ENCODE data around the gene SSR4.
"Not testable (repeated sequence)": the region's sequence is repeated elsewhere in the genome, so short reads cannot be mapped to it uniquely, and the experiment has no call there.

SSR4 gene

GRCh38 chrX:153803211-153804099 is 9.0 kb downstream of the SSR4 start:
- H3K27me3 Mint-ChIP-seq = no peaks in the 10 kb centered on the region
- H3K4me1 Mint-ChIP-seq (ENCODE audit: low read depth) = no peaks in the 10 kb centered on the region
- no peaks in the 10 kb centered on the region for H3K9me3 Mint-ChIP-seq (ENCODE audit: low read depth)
- no peaks in the 10 kb centered on the region for H3K36me3 Mint-ChIP-seq
- H3K4me3 Mint-ChIP-seq = no peak overlapping the region
- no peak overlapping the region for H3K27ac Mint-ChIP-seq

DNA sequence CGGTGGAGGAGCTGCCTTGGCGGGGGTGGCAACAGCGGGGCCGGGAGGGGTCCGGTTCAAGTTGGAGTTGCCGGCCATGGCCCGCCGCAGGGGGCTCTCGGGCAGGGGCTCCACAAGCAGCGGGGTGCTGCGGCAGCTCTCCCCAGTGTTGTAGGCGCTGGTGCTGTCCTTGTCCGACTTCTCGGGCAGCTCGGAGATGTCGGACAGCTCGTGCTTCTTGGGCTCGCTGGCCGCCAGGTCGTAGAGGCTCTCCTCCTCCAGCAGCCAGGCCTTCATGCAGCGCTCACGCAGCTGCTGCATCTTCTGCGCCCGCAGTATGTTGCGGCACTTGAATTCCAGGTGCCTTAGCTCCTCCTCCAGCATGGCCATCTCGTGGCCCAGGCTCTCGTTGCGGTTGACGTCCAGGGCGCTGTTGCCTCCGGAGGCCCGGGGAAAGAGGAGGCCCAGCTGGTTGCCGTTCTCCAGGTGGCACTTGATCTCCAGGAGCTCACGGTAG is 9.7 kb downstream of the SSR4 start:
- H3K4me3 Mint-ChIP-seq = no peak overlapping the region
- no peaks in the 10 kb centered on the region for H3K9me3 Mint-ChIP-seq (ENCODE audit: low read depth)

DNA sequence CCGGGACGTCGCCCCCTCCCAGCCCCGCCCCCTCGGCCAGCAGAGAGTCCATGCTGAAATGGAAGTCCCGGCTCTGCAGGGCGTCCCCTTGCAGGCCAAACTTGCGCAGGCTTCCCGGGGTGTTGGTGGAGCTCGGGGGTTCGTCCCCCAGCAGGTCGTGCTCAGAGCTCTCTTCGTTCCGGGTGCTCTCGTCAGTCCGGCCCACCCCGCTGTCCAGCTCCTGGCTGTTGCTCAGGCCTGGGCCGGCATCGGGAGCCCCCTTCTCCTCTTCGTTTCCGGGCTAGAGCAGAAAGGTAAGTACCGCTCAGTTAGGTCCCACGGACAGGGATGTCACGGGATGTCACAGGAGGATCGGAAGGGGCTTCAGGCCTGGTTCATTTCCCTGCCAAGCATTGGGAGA is 10.2 kb downstream of the SSR4 start:
- H3K4me3 Mint-ChIP-seq = no peak overlapping the region
- no peaks in the 10 kb centered on the region for H3K27me3 Mint-ChIP-seq
- no peaks in the 10 kb centered on the region for H3K4me1 Mint-ChIP-seq (ENCODE audit: low read depth)
- H3K27ac Mint-ChIP-seq = no peak overlapping the region
- no peaks in the 10 kb centered on the region for H3K36me3 Mint-ChIP-seq
- no peaks in the 10 kb centered on the region for H3K9me3 Mint-ChIP-seq (ENCODE audit: low read depth)

More for the DNA sequence above, 9.7 kb downstream of the SSR4 start:
- no peaks in the 10 kb centered on the region for H3K4me1 Mint-ChIP-seq (ENCODE audit: low read depth)
- H3K27me3 Mint-ChIP-seq = no peaks in the 10 kb centered on the region
- no peak overlapping the region for H3K27ac Mint-ChIP-seq
- H3K36me3 Mint-ChIP-seq = no peaks in the 10 kb centered on the region

DNA sequence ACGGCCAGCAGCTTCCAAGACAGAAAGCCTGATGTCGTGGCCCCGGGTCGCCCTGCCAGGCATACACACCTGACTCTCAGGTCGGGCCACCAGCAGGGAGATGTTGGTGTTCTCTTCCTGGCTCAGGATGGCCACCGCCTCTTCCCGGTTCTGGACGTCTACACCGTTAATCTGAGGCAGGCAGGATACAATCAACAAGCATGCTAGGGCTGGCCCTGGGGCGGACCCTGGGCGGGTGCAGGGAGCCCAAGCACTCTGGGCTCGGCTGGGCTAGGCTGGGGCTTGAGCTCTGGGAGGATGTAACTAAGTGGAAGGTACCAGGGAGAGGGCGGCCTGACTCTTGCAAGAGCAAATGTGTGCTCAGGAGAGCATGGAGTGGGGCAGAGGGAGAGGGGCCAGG is 11.0 kb downstream of the SSR4 start:
- H3K27me3 Mint-ChIP-seq = no peaks in the 10 kb centered on the region
- H3K36me3 Mint-ChIP-seq = no peaks in the 10 kb centered on the region
- H3K4me1 Mint-ChIP-seq (ENCODE audit: low read depth) = no peaks in the 10 kb centered on the region
- H3K4me3 Mint-ChIP-seq = no peak overlapping the region
- H3K27ac Mint-ChIP-seq = no peak overlapping the region
- H3K9me3 Mint-ChIP-seq (ENCODE audit: low read depth) = no peaks in the 10 kb centered on the region

DNA sequence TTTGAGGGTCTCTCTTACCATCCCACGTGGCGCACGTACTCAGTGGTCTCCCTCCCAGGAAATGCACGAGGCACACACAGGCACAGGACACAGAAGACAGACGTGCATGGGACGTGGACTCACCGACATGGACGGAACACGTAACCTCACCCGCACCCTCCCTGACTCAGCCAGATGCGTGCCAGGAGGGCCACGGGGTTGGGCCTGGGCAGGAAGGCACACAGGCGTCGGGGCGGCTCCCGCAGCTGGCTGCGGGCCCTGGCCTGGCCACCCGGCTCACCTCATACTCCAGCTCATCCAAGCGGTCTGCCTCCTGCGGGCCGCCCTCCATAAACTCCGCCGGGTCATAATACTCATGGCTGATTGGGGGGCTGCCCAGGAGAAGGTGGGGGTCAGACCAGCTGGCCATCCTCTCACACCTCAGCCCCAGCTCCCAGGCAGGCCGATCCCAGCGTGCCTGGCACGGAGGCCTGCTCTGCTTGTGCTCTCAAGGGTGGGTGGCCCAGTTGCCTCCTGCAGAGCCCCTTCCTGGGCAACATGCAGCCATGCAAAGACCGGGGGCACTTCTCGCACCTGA is 12.6 kb downstream of the SSR4 start:
- H3K9me3 Mint-ChIP-seq (ENCODE audit: low read depth) = no peaks in the 10 kb centered on the region
- no peak overlapping the region for H3K4me3 Mint-ChIP-seq

GRCh38 chrX:153807976-153808375 is 13.5 kb downstream of the SSR4 start:
- Mint-ChIP-seq H3K9me3 (ENCODE audit: low read depth) (no peaks in the 10 kb centered on the region), H3K27ac (no peak overlapping the region), H3K4me3 (no peak overlapping the region), H3K4me1 (ENCODE audit: low read depth) (no peaks in the 10 kb centered on the region), H3K27me3 (no peaks in the 10 kb centered on the region), H3K36me3 (no peaks in the 10 kb centered on the region)

More for the DNA sequence above, 12.6 kb downstream of the SSR4 start:
- no peaks in the 10 kb centered on the region for H3K36me3 Mint-ChIP-seq
- no peak overlapping the region for H3K27ac Mint-ChIP-seq
- H3K4me1 Mint-ChIP-seq (ENCODE audit: low read depth) = no peaks in the 10 kb centered on the region
- H3K27me3 Mint-ChIP-seq = no peaks in the 10 kb centered on the region

DNA sequence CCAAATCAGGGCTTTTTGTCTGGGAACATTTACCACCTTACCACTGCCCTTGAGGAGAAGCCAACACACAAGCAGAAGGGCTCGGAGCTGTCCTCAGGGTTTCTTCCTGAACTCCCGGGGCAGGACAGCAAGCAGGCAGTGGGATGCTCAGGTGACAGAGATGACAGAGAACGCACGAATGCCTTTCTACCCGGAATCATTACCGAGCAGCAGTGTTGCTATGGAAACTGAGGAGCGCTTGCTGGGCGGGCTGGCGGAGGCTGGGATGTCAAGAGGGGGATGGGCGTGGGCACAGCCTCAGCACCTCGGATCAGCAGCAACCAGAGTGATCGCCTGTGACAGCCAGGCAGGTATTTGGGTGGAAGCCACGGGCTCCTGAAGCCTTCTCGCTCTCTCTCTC is 17.8 kb downstream of the SSR4 start:
- Mint-ChIP-seq H3K4me3 (no peak overlapping the region), H3K27ac (no peak overlapping the region), H3K27me3 (no peaks in the 10 kb centered on the region), H3K36me3 (no peaks in the 10 kb centered on the region), H3K9me3 (ENCODE audit: low read depth) (no peaks in the 10 kb centered on the region), H3K4me1 (ENCODE audit: low read depth) (peaks cover 17% of the 10 kb centered on the region)

GRCh38 chrX:153813161-153813560 is 18.7 kb downstream of the SSR4 start:
- Mint-ChIP-seq H3K4me3 (no peak overlapping the region), H3K4me1 (ENCODE audit: low read depth) (peaks cover 21% of the 10 kb centered on the region), H3K9me3 (ENCODE audit: low read depth) (no peaks in the 10 kb centered on the region), H3K27ac (no peak overlapping the region), H3K36me3 (no peaks in the 10 kb centered on the region), H3K27me3 (no peaks in the 10 kb centered on the region)

DNA sequence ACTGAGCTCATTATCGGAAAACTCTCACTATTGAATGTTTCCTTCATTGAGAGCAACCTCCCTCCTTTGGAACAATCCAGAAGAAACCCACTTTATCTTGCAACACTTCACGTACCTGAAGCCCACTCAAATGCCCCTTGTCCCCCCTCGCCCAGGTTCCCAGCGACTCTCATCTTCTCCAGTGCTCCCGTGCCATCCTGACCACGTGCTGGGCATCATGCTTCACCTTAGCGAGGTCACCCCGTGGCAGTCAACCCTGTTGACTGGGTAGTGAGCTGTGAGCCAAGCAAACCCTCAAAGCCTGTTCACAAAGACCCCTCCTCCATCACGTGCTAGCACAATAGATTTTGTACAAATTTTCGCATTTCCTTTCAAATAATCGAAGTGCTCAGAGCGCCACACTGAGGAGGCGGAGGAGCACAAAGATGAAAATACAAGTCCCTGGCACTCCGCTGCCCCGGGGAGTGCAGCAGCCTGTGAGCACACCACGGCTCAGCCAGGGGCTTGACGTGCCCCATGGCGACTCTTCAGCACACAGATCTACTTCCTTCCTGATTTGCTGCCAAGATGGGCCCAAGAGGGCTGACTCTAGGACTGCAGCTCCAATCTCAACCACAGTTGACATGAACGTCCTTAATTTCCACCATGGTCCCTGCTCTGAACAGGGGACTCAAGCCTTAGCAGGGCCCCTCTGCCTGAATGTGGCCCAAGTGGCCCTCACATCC is 20.3 kb downstream of the SSR4 start:
- H3K9me3 Mint-ChIP-seq (ENCODE audit: low read depth) = no peaks in the 10 kb centered on the region
- H3K27me3 Mint-ChIP-seq = no peaks in the 10 kb centered on the region
- H3K36me3 Mint-ChIP-seq = no peaks in the 10 kb centered on the region
- H3K4me3 Mint-ChIP-seq = no peak overlapping the region
- no peak overlapping the region for H3K27ac Mint-ChIP-seq
- H3K4me1 Mint-ChIP-seq (ENCODE audit: low read depth) = peaks cover 21% of the 10 kb centered on the region

GRCh38 chrX:153816831-153817690 is 22.6 kb downstream of the SSR4 start:
- Mint-ChIP-seq H3K27ac (no peak overlapping the region), H3K4me3 (peak overlapping the region; percentile 42), H3K4me1 (ENCODE audit: low read depth) (peaks cover 33% of the 10 kb centered on the region)

DNA sequence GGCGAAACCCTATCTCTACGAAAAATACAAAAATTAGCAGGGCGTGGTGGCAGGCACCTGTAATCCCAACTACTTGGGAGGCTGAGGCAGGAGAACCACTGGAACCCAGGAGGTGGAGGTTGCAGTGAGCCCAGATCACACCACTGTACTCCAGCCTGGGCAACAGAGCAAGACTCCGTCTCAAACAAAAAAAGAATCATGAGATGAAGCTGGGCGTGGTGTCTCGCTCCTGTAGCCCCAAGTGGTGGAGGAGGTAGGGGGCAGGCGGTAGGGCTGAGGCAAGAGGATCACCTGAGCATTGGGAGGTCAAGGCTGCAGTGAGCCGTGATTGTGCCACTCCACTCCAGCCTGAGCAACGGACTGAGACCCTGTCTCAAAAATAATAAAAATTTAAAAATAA is 23.6 kb downstream of the SSR4 start:
- H3K9me3 Mint-ChIP-seq (ENCODE audit: low read depth); H3K27me3 Mint-ChIP-seq; H3K27ac Mint-ChIP-seq; H3K4me3 Mint-ChIP-seq; H3K36me3 Mint-ChIP-seq: not testable (repeated sequence)
- H3K4me1 Mint-ChIP-seq (ENCODE audit: low read depth) = peaks cover 41% of the 10 kb centered on the region

More at GRCh38 chrX:153816831-153817690, 22.6 kb downstream of the SSR4 start:
- no peaks in the 10 kb centered on the region for H3K27me3 Mint-ChIP-seq
- no peaks in the 10 kb centered on the region for H3K9me3 Mint-ChIP-seq (ENCODE audit: low read depth)
- no peaks in the 10 kb centered on the region for H3K36me3 Mint-ChIP-seq

- H3K9me3 Mint-ChIP-seq (ENCODE audit: low read depth) = no peaks in the 10 kb centered on the region
- H3K27ac Mint-ChIP-seq = no peak overlapping the region
- no peaks in the 10 kb centered on the region for H3K36me3 Mint-ChIP-seq
- H3K4me1 Mint-ChIP-seq (ENCODE audit: low read depth) = peaks cover 44% of the 10 kb centered on the region
- H3K4me3 Mint-ChIP-seq = peak overlapping the region; percentile 27
- no peaks in the 10 kb centered on the region for H3K27me3 Mint-ChIP-seq
Measured at GRCh38 chrX:153818571-153819383, 24.3 kb downstream of the SSR4 start.

DNA sequence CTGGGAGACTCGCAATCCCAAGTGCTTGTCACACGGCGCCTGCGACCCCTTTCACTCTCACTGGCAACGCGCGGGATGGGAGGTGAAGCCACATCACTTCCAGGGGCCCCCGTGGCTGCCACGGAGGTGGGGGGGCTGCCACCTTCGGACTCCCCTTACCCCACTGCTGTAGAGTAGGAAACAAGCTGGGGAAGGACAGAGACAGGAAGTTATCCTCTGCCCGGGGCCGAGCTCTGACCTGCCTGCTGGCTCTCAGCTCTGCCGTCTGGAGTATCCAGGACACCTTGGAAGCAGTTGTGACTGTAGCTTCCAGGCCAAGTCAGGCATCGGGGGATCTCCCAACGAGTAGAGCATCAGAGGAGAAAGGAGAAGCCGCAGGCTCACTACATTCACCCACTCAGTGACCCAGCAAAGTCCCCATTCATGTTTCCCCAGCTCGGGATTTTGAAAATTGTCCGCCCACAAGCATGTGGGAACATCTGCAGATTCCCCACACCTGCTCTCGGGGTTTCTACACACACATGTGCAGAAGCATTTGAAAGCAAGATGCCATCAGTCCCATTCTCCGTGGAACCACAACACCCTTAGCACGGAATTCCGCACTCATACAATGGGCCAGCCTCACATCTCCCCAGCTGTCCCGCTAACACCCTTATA is 25.0 kb downstream of the SSR4 start:
- no peaks in the 10 kb centered on the region for H3K36me3 Mint-ChIP-seq
- H3K4me3 Mint-ChIP-seq = peak overlapping the region; percentile 27
- H3K4me1 Mint-ChIP-seq (ENCODE audit: low read depth) = peaks cover 44% of the 10 kb centered on the region
- no peaks in the 10 kb centered on the region for H3K9me3 Mint-ChIP-seq (ENCODE audit: low read depth)
- H3K27ac Mint-ChIP-seq = no peak overlapping the region
- no peaks in the 10 kb centered on the region for H3K27me3 Mint-ChIP-seq
